Activated naive CD4-positive, alpha-beta T cell treated with anti-CD3 and anti-CD28 coated beads, Interleukin-2, amount 10 ng/mL, durations not matched to agents 7 days and 5 days (primary cell): ENCODE results near the gene CDH4.
"Not testable (repeated sequence)": the region's sequence is repeated elsewhere in the genome, so short reads cannot be mapped to it uniquely, and the experiment has no call there.

Source experiments
- CTCF ChIA-PET: fragments of 350-600 bp; sonication (Branson Sonifier 250); formaldehyde crosslinking; loops from one replicate; lab custom pipeline; 2021; ENCODE audit warnings: antibody characterized with exemption; lab: Charles Lee
- DNase-seq: peaks from one replicate; pipeline ENCODE4 v3.0.0-alpha.2; 2020
- H3K27ac Mint-ChIP-seq: one replicate; pipeline ENCODE4 v1.8.0; 2021; ENCODE audit warnings: mild to moderate bottlenecking, moderate library complexity, mixed read lengths
- H3K27me3 Mint-ChIP-seq: one replicate; pipeline ENCODE4 v1.8.0; 2021; ENCODE audit warnings: mild to moderate bottlenecking, mixed read lengths
- H3K36me3 Mint-ChIP-seq: one replicate; pipeline ENCODE4 v1.8.0; 2021; ENCODE audit warnings: mixed read lengths
- H3K4me1 Mint-ChIP-seq: one replicate; pipeline ENCODE4 v1.8.0; 2021; ENCODE audit warnings: mixed read lengths
- H3K4me3 Mint-ChIP-seq: one replicate; pipeline ENCODE4 v1.8.0; 2021; ENCODE audit warnings: mild to moderate bottlenecking, moderate library complexity, mixed read lengths
- H3K9me3 Mint-ChIP-seq: one replicate; pipeline ENCODE4 v1.8.0; 2021; ENCODE audit warnings: mixed read lengths

CDH4 gene

DNA sequence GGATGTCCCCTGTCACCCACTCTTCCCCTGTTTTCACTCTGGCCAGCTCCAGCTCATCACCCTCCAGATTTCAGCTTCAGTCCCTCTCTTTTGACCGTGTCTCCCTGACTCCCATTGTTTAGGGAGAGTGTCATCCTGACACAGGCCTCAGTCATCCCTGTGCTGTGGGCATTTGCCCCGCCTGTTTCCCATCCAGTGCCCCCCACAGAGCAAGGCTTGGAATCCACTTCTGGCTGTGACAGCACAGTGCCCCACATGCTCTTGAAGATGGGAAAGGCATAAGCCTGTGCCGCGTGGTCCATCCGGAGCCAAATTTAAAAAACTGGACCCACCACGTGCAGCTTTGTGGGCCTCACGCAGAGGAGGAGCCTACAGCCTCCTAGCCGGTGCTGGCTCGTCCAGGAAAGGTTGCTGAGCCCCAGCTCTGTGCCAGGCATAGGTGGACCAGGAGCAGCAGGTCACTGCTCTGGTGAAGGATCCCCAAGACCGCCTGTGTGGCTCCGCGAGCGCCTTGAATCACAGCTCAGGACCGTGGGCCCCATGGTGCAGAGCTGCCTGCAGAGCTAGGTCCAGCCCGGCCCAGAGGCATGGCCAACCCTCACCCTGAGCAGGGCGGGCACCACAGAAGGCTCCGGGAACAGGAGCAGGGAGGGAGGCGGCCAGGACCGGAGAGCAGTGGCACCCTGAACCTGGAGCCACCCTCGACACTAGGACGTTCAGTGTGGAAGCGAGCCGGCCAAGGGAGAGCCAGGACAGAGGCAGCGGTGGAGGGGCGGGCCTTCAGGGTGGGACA, 172.8 kb downstream of the CDH4 start:
- Mint-ChIP-seq H3K4me1 (no peaks in the 10 kb centered on the region), H3K4me3 (no peak overlapping the region), H3K9me3 (peaks cover 5% of the 10 kb centered on the region), H3K27me3 (no peaks in the 10 kb centered on the region), H3K27ac (no peak overlapping the region), H3K36me3 (no peaks in the 10 kb centered on the region)
- no peak for DNase-seq
- CTCF ChIA-PET = no interaction called here

DNA sequence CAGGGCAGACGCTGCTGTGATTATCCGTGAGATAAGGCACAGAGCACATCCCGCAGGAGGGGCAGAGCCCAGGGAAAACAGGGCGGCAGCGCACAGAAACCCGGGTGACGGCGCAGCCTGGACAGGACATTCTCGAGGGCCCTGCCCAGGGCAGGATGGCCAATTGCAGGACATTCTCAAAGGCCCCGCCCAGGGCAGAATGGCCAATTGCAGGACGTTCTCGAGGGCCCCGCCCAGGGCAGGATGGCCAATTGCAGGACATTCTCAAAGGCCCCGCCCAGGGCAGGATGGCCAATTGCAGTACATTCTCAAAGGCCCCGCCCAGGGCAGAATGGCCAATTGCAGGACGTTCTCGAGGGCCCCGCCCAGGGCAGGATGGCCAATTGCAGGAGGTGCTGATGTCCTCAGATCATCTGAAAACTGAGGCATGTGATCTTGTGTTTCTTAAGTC, 173.5 kb downstream of the CDH4 start:
- H3K27me3 Mint-ChIP-seq, CTCF ChIA-PET, H3K4me3 Mint-ChIP-seq, H3K36me3 Mint-ChIP-seq, H3K9me3 Mint-ChIP-seq, H3K4me1 Mint-ChIP-seq, DNase-seq, H3K27ac Mint-ChIP-seq: not testable (repeated sequence)

DNA sequence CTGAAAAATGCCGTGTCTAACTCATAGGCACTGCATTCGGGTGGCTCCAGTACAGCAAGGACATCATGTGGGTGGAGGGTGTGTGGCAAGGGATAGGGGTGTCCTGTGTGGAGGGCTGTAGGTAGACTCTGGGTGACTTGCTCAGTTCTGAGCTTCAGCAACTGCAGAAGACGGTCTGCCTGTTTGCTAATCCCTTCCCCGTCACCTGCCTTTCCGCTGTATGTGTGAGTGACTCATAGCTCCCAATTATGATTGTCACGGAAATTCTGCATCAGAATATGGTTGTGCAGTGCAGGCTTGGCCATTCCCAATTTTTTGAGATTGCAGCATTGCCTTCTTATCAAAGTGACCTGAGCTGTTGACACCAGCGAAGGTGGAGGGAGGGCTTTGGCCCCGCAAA, 174.3 kb downstream of the CDH4 start:
- no peaks in the 10 kb centered on the region for H3K27me3 Mint-ChIP-seq
- no peaks in the 10 kb centered on the region for H3K36me3 Mint-ChIP-seq
- H3K4me1 Mint-ChIP-seq = no peaks in the 10 kb centered on the region
- no peak overlapping the region for H3K4me3 Mint-ChIP-seq
- H3K9me3 Mint-ChIP-seq = no peaks in the 10 kb centered on the region
- CTCF ChIA-PET = no interaction called here
- H3K27ac Mint-ChIP-seq = no peak overlapping the region
- DNase-seq = no peak

DNA sequence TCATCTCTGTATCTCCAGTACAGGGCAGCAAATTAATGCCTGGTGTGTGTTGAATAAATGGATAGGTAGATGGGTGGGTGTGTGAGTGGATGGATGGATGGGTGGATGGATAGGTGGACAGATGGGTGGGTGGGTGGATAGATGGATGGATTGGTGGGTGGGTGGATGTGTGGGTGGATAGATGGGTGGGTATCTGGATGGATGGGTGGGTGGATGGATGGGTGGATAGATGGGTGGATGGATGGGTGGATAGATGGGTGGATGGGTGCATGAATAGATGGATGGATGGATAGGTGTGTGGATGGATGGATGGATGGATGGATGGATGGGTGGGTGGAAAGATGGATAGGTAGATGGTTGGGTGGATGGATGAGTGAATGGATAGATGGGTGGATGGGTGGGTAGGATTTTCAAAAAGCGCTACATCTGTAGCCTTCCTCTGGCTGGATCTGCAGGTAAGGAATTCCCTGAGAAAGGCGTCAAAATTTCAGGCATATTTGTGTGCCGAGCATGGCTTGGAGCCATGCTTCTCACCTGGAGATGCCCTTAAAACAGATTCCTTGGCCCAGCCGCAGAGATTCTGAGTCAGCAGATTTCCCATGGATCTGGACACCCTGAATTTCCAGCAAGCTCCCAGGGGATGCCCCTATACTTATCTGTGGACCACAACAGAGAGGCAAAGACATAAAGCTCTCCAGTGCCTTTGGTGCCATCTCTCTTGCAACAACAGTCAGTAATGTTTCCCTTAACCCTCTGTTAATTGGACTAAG, 177.6 kb downstream of the CDH4 start:
- DNase-seq = no peak
- Mint-ChIP-seq H3K36me3 (no peaks in the 10 kb centered on the region), H3K4me3 (no peak overlapping the region), H3K4me1 (no peaks in the 10 kb centered on the region), H3K27ac (no peak overlapping the region), H3K27me3 (no peaks in the 10 kb centered on the region), H3K9me3 (no peaks in the 10 kb centered on the region)
- CTCF ChIA-PET = no interaction called here

DNA sequence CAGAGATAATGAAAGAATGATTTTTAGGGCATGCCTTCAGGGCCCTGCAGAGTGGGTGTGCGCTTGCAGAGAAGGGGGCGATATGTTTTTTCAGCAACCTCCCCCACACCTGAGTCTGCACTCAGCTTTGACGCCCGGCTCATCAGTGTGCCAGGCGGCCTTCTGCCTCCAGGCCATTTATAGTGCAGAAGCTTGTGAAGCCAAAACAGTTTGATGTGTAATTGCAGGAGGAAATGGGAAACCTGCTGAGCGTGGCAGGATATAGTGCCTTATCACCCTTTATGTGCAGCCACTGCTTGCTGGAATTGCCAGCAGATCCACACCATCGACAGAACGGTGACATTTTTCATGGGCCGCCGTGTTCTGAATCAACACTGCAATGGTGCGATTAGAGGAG, 178.2 kb downstream of the CDH4 start:
- Mint-ChIP-seq H3K4me1 (no peaks in the 10 kb centered on the region), H3K4me3 (no peak overlapping the region), H3K9me3 (no peaks in the 10 kb centered on the region), H3K27ac (no peak overlapping the region), H3K27me3 (no peaks in the 10 kb centered on the region), H3K36me3 (no peaks in the 10 kb centered on the region)
- CTCF ChIA-PET = no interaction called here
- no peak for DNase-seq

DNA sequence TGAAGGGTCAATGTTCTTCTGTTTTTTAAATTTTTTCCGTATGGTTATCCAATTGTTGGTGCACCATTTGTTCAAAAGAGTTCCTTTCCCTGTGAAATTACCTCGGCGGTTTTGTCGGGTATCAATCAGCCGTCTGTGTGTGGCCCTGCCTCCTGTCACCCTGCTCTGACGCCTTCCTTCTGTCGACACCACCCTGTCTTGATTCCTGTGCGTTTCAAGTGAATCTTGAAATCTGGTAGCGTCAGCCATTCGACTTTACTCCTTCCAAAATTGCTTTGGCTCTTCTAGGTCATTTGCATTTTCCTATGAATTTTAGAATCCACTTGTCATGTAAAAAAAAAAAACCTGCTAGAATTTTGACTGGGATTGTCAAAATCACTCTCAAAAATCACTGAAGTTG, 181.1 kb downstream of the CDH4 start:
- Mint-ChIP-seq H3K9me3 (peaks cover 4% of the 10 kb centered on the region), H3K27ac (no peak overlapping the region), H3K36me3 (no peaks in the 10 kb centered on the region), H3K4me3 (no peak overlapping the region), H3K27me3 (no peaks in the 10 kb centered on the region), H3K4me1 (no peaks in the 10 kb centered on the region)
- no peak for DNase-seq
- CTCF ChIA-PET = no interaction called here

DNA sequence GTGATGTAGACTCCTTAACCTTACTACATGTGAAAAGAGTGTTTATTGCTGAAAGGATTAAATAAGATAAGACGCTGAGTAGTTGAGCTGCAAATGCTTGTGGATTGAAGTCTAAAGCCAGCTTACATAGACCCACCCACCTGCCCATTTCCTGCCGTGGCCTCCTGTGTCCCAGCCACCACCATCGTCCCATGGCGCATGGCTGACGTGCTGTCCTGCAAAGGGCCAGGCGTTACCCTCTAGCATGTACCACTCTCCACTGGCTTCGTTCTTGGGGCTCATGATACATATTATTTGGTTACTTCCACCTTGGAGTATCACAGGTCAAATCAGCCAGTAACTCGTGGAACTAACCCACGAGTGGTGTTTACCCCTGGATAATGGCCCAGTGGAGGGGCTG, 181.8 kb downstream of the CDH4 start:
- CTCF ChIA-PET = no interaction called here
- H3K36me3 Mint-ChIP-seq = no peaks in the 10 kb centered on the region
- DNase-seq = no peak
- no peak overlapping the region for H3K27ac Mint-ChIP-seq
- no peaks in the 10 kb centered on the region for H3K27me3 Mint-ChIP-seq
- no peak overlapping the region for H3K4me3 Mint-ChIP-seq
- no peaks in the 10 kb centered on the region for H3K4me1 Mint-ChIP-seq
- peaks cover 4% of the 10 kb centered on the region for H3K9me3 Mint-ChIP-seq

DNA sequence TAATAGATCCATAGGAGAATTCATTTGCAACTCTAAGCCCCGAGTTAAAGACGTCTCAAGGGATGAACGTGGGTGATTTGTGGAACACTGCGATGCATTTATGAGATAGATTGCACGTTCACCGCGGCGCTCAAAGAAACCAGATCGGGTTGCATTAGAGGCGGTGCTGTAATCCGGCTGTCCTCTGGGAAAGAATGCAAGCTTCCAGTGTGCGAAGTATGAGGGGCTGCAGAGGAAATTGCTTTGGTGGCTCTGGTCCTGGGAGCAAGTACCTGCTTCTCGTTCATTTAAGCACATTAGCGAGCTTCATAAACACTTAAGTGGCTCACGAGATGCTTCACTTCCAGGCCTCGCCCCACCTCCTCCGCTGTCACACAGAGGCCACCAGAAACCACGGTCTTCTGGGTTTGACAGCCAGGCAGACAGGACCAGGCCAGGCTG, 182.3 kb downstream of the CDH4 start:
- CTCF ChIA-PET = no interaction called here
- Mint-ChIP-seq H3K27ac (no peak overlapping the region), H3K4me1 (no peaks in the 10 kb centered on the region), H3K9me3 (peaks cover 4% of the 10 kb centered on the region), H3K4me3 (no peak overlapping the region), H3K36me3 (no peaks in the 10 kb centered on the region), H3K27me3 (no peaks in the 10 kb centered on the region)
- DNase-seq = no peak

DNA sequence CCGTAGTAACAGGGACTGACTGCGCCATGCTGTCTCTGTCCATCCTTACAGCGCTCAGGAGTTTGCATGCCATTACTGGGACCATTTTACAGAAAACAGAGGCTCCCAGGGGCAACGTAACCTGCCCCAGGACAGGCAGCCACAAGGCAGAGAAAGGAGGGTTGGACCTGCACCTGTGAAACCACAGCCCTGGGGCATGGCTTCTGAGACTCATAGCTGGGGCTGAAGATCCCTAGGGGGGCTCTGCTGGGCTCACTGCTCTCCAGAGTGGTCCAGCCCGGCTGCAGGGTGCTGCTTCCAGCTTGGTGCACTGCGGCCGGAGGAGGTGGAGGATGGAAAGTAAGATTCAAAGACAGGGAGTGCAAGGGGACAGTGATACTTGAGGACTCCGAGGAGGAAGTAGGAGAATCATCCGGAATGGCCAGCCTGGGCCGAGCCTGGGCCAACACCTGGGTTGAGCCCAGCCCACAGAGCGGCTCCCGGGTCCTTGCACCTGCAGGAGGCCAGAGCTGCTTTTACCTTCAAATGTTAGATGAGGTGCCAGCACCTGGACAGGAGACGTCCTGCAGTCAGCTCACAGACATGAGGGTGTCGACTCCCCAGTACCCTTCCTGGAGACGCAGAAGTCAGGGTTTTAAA, 183.2 kb downstream of the CDH4 start:
- CTCF ChIA-PET = no interaction called here
- H3K27me3 Mint-ChIP-seq = no peaks in the 10 kb centered on the region
- peaks cover 4% of the 10 kb centered on the region for H3K9me3 Mint-ChIP-seq
- no peak overlapping the region for H3K4me3 Mint-ChIP-seq
- H3K27ac Mint-ChIP-seq = no peak overlapping the region
- H3K36me3 Mint-ChIP-seq = no peaks in the 10 kb centered on the region
- no peak for DNase-seq
- no peaks in the 10 kb centered on the region for H3K4me1 Mint-ChIP-seq

DNA sequence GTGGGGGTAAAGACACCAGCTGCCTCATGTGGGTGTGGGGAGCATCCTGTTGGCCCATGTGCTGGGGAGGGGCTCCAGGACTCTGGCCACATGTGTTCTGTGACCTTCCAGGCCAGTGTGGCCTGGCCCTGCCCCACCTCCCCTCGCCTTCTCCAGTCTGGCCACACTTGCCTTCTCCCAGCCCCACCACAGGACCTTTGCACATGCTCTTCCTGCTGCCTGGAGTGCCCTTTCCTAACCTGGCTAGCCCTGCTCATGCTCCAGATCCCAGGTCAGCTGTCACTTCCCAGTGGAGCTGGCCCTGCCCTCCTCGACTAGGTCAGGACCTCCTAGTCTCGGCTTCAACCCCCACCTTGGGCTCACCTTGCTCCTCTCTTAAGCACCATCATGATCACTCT, 183.8 kb downstream of the CDH4 start:
- no peaks in the 10 kb centered on the region for H3K4me1 Mint-ChIP-seq
- no peak for DNase-seq
- no peaks in the 10 kb centered on the region for H3K36me3 Mint-ChIP-seq
- no peak overlapping the region for H3K27ac Mint-ChIP-seq
- no peaks in the 10 kb centered on the region for H3K27me3 Mint-ChIP-seq
- no peak overlapping the region for H3K4me3 Mint-ChIP-seq
- peaks cover 4% of the 10 kb centered on the region for H3K9me3 Mint-ChIP-seq
- CTCF ChIA-PET = no interaction called here

DNA sequence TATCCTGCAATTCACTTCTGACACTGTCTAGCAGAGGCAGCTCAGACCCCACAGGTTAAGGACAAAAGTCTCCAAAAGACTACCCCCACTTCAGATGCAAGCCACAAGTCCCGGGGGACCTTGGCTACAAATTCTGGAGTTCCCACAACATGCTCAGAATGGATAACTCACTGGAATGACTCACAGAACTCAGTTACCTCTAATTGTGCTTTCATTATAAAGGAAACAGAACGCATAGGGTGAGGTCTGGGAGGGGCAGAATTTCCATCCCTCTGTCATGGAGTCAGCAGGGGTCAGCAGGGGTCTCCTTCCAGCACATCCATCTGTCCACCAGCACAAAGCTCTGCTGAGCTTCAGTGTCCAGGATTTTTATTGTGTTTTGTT, 184.2 kb downstream of the CDH4 start:
- no peak overlapping the region for H3K27ac Mint-ChIP-seq
- no peak for DNase-seq
- no peak overlapping the region for H3K4me3 Mint-ChIP-seq
- H3K36me3 Mint-ChIP-seq = no peaks in the 10 kb centered on the region
- no peaks in the 10 kb centered on the region for H3K27me3 Mint-ChIP-seq
- CTCF ChIA-PET = no interaction called here
- H3K4me1 Mint-ChIP-seq = no peaks in the 10 kb centered on the region
- peaks cover 4% of the 10 kb centered on the region for H3K9me3 Mint-ChIP-seq

DNA sequence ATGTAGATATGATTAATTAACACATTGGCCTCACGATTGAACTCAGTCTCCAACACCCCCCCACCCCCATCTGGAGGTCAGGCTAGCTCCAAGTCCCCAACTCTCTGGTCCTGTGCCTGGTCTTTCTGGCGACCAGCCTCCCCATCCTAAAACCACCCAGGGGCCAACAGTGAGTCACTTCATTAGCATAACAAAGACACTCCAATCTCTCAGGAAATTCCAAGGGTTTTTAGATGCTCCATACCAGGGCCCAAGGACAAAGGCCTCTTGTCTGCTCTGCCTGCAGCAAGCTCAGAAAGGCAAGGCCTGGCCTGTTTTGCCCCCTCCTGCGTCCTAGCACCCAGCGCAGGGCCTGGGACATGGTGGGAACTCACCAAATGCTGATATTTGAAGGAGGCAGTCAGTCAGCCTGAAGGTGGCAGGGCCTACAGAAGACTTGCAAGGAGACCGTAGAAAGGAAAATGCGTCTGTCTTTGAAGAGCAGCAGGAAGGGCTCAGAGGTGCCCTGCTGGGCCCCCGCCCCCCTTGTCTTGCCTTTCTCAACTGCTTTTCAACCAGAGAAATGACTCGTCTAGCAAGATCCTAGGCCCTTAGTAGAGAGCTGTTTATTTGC, 184.7 kb downstream of the CDH4 start:
- Mint-ChIP-seq H3K9me3 (peaks cover 4% of the 10 kb centered on the region), H3K27me3 (no peaks in the 10 kb centered on the region), H3K27ac (no peak overlapping the region), H3K4me1 (no peaks in the 10 kb centered on the region), H3K4me3 (no peak overlapping the region), H3K36me3 (no peaks in the 10 kb centered on the region)
- DNase-seq = no peak
- CTCF ChIA-PET = no interaction called here

DNA sequence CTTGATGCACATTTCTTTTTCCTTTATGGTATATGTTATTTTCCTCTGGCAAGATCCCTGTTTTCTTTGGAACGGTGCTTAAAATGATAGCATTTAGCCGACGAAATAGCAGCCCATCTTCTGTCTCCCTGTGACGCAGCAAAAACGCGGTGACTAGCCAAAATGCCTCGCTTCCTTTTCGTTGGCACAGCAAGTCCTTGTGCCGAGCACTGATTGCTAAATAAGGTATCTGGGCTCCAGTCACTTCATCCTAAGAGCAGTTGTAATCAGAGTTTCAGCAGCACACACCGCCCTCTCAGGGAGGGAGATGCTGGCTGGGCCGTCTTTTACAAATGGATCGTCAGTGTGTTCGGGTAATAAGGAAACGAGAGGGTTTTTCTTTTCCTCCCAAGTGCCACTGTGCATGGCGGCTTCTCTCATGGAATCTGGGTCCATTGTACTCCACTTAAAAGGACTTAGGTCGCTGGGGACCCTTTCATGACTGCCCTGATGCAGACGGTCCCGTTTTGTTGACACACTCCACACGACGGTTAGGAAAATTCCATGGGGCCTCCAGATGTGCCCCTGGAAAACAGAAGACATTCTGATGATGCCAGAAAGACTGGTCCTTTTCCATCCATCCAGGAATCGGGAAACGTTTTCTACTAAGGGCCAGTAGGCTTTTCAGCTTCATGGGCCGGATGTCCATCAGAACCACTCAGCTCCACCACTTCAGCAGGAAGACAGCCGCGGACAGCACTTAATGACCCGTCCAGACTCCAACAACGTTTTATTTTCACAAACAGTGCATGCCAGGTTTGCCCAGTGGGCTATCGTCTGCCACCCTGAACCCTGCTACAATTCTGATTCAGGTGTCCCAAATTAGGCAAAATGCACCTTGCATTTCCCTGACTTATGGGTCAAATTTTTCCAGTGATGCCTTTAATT, 185.5 kb downstream of the CDH4 start:
- CTCF ChIA-PET = no interaction called here
- H3K36me3 Mint-ChIP-seq = no peaks in the 10 kb centered on the region
- peaks cover 4% of the 10 kb centered on the region for H3K9me3 Mint-ChIP-seq
- no peak overlapping the region for H3K4me3 Mint-ChIP-seq
- no peak for DNase-seq
- no peaks in the 10 kb centered on the region for H3K27me3 Mint-ChIP-seq
- no peaks in the 10 kb centered on the region for H3K4me1 Mint-ChIP-seq
- H3K27ac Mint-ChIP-seq = no peak overlapping the region

DNA sequence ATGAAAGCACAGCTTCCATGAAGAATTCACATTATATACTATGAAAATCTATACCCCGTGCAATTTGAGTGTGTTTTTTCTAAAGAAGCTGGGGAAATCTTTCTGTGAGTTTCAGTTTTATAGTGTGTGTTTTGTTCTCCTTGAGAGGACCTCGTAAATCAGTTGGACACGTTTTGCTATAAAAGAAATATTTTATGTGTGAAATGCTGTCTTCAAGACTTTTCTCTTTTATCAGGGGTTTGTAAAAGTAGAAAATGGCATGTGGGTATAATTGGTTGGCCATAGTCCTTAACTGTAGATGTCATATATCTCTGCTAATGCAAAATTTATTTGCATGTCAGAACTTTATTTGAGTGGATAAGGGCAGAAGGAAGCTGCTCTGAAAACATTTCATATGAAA, 186.2 kb downstream of the CDH4 start:
- Mint-ChIP-seq H3K27me3 (no peaks in the 10 kb centered on the region), H3K4me3 (no peak overlapping the region), H3K36me3 (no peaks in the 10 kb centered on the region), H3K27ac (no peak overlapping the region), H3K4me1 (no peaks in the 10 kb centered on the region), H3K9me3 (peaks cover 4% of the 10 kb centered on the region)
- CTCF ChIA-PET = no interaction called here
- DNase-seq = no peak
